Measurements from ENCODE around the gene CNOT11.

DNA sequence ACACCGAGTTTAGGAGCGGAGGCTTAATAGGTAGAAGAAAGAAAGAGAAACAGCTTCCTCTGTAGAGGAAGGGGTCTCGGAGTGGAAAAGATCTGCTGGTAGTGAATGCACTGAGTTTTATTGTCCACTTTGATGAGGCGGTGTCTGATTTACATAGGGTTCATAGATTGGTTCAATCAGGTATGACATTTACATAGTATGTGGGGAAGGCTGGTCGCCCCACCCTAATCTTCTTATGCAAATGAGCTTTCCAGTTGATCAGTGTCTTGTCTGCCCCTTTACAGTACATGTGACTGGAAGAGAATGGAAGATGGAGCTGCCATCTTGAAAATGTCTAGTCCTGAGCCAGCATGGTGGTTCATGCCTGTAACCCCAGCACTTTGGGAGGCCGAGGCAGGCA, 19.9 kb upstream of the CNOT11 start:
- TF ChIP-seq, protein P1, sequence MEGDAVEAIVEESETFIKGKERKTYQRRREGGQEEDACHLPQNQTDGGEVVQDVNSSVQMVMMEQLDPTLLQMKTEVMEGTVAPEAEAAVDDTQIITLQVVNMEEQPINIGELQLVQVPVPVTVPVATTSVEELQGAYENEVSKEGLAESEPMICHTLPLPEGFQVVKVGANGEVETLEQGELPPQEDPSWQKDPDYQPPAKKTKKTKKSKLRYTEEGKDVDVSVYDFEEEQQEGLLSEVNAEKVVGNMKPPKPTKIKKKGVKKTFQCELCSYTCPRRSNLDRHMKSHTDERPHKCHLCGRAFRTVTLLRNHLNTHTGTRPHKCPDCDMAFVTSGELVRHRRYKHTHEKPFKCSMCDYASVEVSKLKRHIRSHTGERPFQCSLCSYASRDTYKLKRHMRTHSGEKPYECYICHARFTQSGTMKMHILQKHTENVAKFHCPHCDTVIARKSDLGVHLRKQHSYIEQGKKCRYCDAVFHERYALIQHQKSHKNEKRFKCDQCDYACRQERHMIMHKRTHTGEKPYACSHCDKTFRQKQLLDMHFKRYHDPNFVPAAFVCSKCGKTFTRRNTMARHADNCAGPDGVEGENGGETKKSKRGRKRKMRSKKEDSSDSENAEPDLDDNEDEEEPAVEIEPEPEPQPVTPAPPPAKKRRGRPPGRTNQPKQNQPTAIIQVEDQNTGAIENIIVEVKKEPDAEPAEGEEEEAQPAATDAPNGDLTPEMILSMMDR (conservative IDR thresholded peaks at IDR 0.05): no peak
- no peak for TF ChIP-seq ZFX (IDR thresholded peaks at IDR 0.05)
